ENCODE measurements around the gene PPIF. TPM values are rescaled to one million over a fixed set of nuclear protein-coding genes. Genes with fewer than 3 reads are reported as not detected.
A peak's percentile ranks its signal among the peaks of the same experiment; 100 is the strongest.

The PPIF gene
- total RNA-seq, 1 donor = 39.1 TPM

- no peak overlapping the region for H3K4me2 ChIP-seq (ENCODE audit: insufficient read depth, low read length)
- H3K27ac ChIP-seq (ENCODE audit: low read depth, low read length) = peak overlapping the region; percentile 98
- H4K20me1 ChIP-seq (ENCODE audit: insufficient read depth, low read length) = peaks cover 34% of the 10 kb centered on the region
- TF ChIP-seq CTCF (IDR thresholded peaks at IDR 0.05; ENCODE audit: extremely low read depth, low read depth, low read length) = no peak
- H3K4me3 ChIP-seq (ENCODE audit: insufficient read depth, low read length) = no peak overlapping the region
- no peaks in the 10 kb centered on the region for H3K27me3 ChIP-seq (ENCODE audit: insufficient read depth, low read length)
- no peaks in the 10 kb centered on the region for H3K9me3 ChIP-seq (ENCODE audit: low read depth, low read length)
- no peak for DNase-seq (ENCODE audit: insufficient read length, low spot score, missing footprints)
- peaks cover 79% of the 10 kb centered on the region for H3K36me3 ChIP-seq (ENCODE audit: insufficient read depth, low read length)
- peaks cover 25% of the 10 kb centered on the region for H3K4me1 ChIP-seq (ENCODE audit: insufficient read depth, low read length)
- peaks cover 9% of the 10 kb centered on the region for H3K79me2 ChIP-seq (ENCODE audit: insufficient read depth, low read length)
- no peak overlapping the region for H2AFZ ChIP-seq (ENCODE audit: low read length)
These were observed 46.6 kb upstream of the PPIF start for GRCh38 chr10:79300711-79301110.

- peaks cover 4% of the 10 kb centered on the region for H3K79me2 ChIP-seq (ENCODE audit: insufficient read depth, low read length)
- peak overlapping the region; percentile 3 for H3K27ac ChIP-seq (ENCODE audit: low read depth, low read length)
- no peaks in the 10 kb centered on the region for H3K9me3 ChIP-seq (ENCODE audit: low read depth, low read length)
- peaks cover 25% of the 10 kb centered on the region for H3K4me1 ChIP-seq (ENCODE audit: insufficient read depth, low read length)
- DNase-seq (ENCODE audit: insufficient read length, low spot score, missing footprints) = peak; percentile 25
- no peak overlapping the region for H2AFZ ChIP-seq (ENCODE audit: low read length)
- H3K4me2 ChIP-seq (ENCODE audit: insufficient read depth, low read length) = no peak overlapping the region
- H3K4me3 ChIP-seq (ENCODE audit: insufficient read depth, low read length) = no peak overlapping the region
- peaks cover 78% of the 10 kb centered on the region for H3K36me3 ChIP-seq (ENCODE audit: insufficient read depth, low read length)
- peaks cover 32% of the 10 kb centered on the region for H4K20me1 ChIP-seq (ENCODE audit: insufficient read depth, low read length)
- H3K27me3 ChIP-seq (ENCODE audit: insufficient read depth, low read length) = no peaks in the 10 kb centered on the region
- no peak for TF ChIP-seq CTCF (IDR thresholded peaks at IDR 0.05; ENCODE audit: extremely low read depth, low read depth, low read length)
These were observed 45.3 kb upstream of the PPIF start for GRCh38 chr10:79301754-79302530.

GRCh38 chr10:79303631-79304478 is 43.4 kb upstream of the PPIF start:
- no peak for TF ChIP-seq CTCF (IDR thresholded peaks at IDR 0.05; ENCODE audit: extremely low read depth, low read depth, low read length)
- Histone ChIP-seq H3K4me1 (ENCODE audit: insufficient read depth, low read length) (peaks cover 16% of the 10 kb centered on the region), H3K9me3 (ENCODE audit: low read depth, low read length) (no peaks in the 10 kb centered on the region), H3K27me3 (ENCODE audit: insufficient read depth, low read length) (no peaks in the 10 kb centered on the region), H3K4me2 (ENCODE audit: insufficient read depth, low read length) (no peak overlapping the region), H3K4me3 (ENCODE audit: insufficient read depth, low read length) (no peak overlapping the region), H3K27ac (ENCODE audit: low read depth, low read length) (no peak overlapping the region), H3K79me2 (ENCODE audit: insufficient read depth, low read length) (peaks cover 4% of the 10 kb centered on the region), H4K20me1 (ENCODE audit: insufficient read depth, low read length) (peaks cover 34% of the 10 kb centered on the region), H3K36me3 (ENCODE audit: insufficient read depth, low read length) (peaks cover 83% of the 10 kb centered on the region), H2AFZ (ENCODE audit: low read length) (no peak overlapping the region)
- DNase-seq (ENCODE audit: insufficient read length, low spot score, missing footprints) = peak; percentile 87

Data from osteoblast (primary cell).